Measurements from ENCODE around the gene PLEKHH1.

GRCh38 chr14:67559639-67560038 is 26.5 kb downstream of the PLEKHH1 start:
- no peak for TF ChIP-seq POLR2A (IDR thresholded peaks at IDR 0.05; ENCODE audit: low read depth, low read length)
- TF ChIP-seq POLR2AphosphoS5 (IDR thresholded peaks at IDR 0.05; ENCODE audit: low read depth, low read length) = no peak
- no peak for TF ChIP-seq TAF1 (IDR thresholded peaks at IDR 0.05; ENCODE audit: borderline replicate concordance, low read depth, low read length)
